Kidney (tissue), 14 donors: ENCODE results near the gene PKN1. TPM values are rescaled to one million over a fixed set of nuclear protein-coding genes. Genes with fewer than 3 reads are reported as not detected.
A peak's percentile ranks its signal among the peaks of the same experiment; 100 is the strongest.

ENCODE experiments used
- DNase-seq, 5 donors: peaks; one replicate each; pipeline ENCODE4 v3.0.0-alpha.2; 2013 to 2020
- FAIRE-seq: peaks from 2 replicates; lab custom pipeline; 2012; peaks lifted over from hg19 to GRCh38; lab: Jason Lieb, UNC
- H3K27ac ChIP-seq, 2 donors: one replicate each; pipeline ENCODE4 v1.7.0; 2013; ENCODE audit warnings: low read depth in 2 of 2, low read length in 2 of 2, inconsistent platforms in 1 of 2
- H3K27me3 ChIP-seq: one replicate; pipeline ENCODE4 v1.7.1; 2013; ENCODE audit warnings: low read length, inconsistent platforms; ENCODE audit not compliant: control insufficient read depth, insufficient read depth
- H3K36me3 ChIP-seq, 3 donors: one replicate each; pipeline versions ENCODE4 v1.7.0 to v1.7.1; 2013; ENCODE audit warnings: low read length in 3 of 3, control low read depth in 1 of 3, inconsistent platforms in 1 of 3; ENCODE audit not compliant: insufficient read depth in 3 of 3, control insufficient read depth in 2 of 3
- H3K4me1 ChIP-seq, 3 donors: one replicate each; pipeline versions ENCODE4 v1.7.0 to v1.7.1; 2013; ENCODE audit warnings: low read length in 3 of 3, inconsistent platforms in 1 of 3, low read depth in 1 of 3; ENCODE audit not compliant: control insufficient read depth in 2 of 3, insufficient read depth in 2 of 3
- H3K4me3 ChIP-seq, 3 donors: one replicate each; pipeline versions ENCODE4 v1.7.0 to v1.8.1; 2013; ENCODE audit warnings: low read length in 3 of 3, control low read depth in 1 of 3, inconsistent platforms in 1 of 3
- H3K9ac ChIP-seq, 3 donors: one replicate each; pipeline versions ENCODE4 v1.7.0 to v1.7.1; 2013; ENCODE audit warnings: low read length in 3 of 3, control low read depth in 1 of 3, inconsistent platforms in 1 of 3
- H3K9me3 ChIP-seq, 3 donors: one replicate each; pipeline versions ENCODE4 v1.7.0 to v1.7.1; 2013; ENCODE audit warnings: low read length in 3 of 3, control low read depth in 1 of 3, inconsistent platforms in 1 of 3; ENCODE audit not compliant: control insufficient read depth in 2 of 3, insufficient read depth in 1 of 3
- CTCF ChIP-seq: IDR thresholded peaks from 3 replicates; pipeline ENCODE4 v1.5.1; 2012; ENCODE audit warnings: mild to moderate bottlenecking, moderate library complexity, borderline replicate concordance; ENCODE audit not compliant: insufficient read depth; ENCODE audit errors: extremely low read depth
- intact Hi-C: fragments of 100-400 bp; cut with DNase I; formaldehyde crosslinking; loops from one replicate; pipeline ENCODE4 v1.11.1; 2022
- polyA plus RNA-seq: library from polyadenylated mRNA; stranded (reverse); fragments of 350-450 nt; fragmentation: Illumina TruSeq; extraction: RNeasy Lipid Tissue Mini Kit (QIAGEN cat#74804); gene quantifications from one replicate; pipeline ENCODE4 v1.2.3, GENCODE V29; 2014; ENCODE audit warnings: low read depth, low replicate concordance; ENCODE audit not compliant: insufficient read depth
- total RNA-seq: library from RNA; stranded (reverse); fragmentation: NEBNext Ultra II Directional; extraction: Animal tissue kit (Norgen Biotek cat#: 25700); gene quantifications from one replicate; pipeline ENCODE4 v1.2.1, GENCODE V29; 2021
- donor health status: control.
- donor health status: control.
- donor health status: control.
- donor health status: control.
- donor health status: control.
- donor health status: DM: yes; HTN: yes; CAD: no.
- donor health status: Normal renal cell carcinoma (clear cell type).

Gene PKN1
- total and polyA plus RNA-seq, 2 donors from 2014 or later: 67.7 to 103 TPM

- Histone ChIP-seq H3K4me3 (no peak overlapping the region), H3K9me3 (no peaks in the 10 kb centered on the region), H3K9ac (no peak overlapping the region), H3K27me3 (no peaks in the 10 kb centered on the region), H3K4me1 (peaks cover 0 to 11% (median 0%) of the 10 kb centered on the region in 3 donors), H3K27ac (no peak overlapping the region), H3K36me3 (peaks cover 15 to 36% (median 30%) of the 10 kb centered on the region in 3 donors)
- no peak for DNase-seq
- intact Hi-C loops: no loop called here
- TF ChIP-seq CTCF: no peak
- FAIRE-seq: no peak
These were observed 10.0 kb downstream of the PKN1 start for GRCh38 chr19:14442891-14443631.

- FAIRE-seq (no peak), DNase-seq (no peak)
- Histone ChIP-seq H3K4me1 (peaks cover 0 to 11% (median 0%) of the 10 kb centered on the region in 3 donors), H3K27me3 (no peaks in the 10 kb centered on the region), H3K9me3 (no peaks in the 10 kb centered on the region), H3K27ac (no peak overlapping the region), H3K4me3 (peak overlapping the region in 1 of 3 donors; percentile 16), H3K9ac (no peak overlapping the region), H3K36me3 (peaks cover 18 to 41% (median 36%) of the 10 kb centered on the region in 3 donors)
- intact Hi-C loops: no loop called here
- TF ChIP-seq CTCF: no peak
These were observed 10.6 kb downstream of the PKN1 start for GRCh38 chr19:14443632-14444216.

DNA sequence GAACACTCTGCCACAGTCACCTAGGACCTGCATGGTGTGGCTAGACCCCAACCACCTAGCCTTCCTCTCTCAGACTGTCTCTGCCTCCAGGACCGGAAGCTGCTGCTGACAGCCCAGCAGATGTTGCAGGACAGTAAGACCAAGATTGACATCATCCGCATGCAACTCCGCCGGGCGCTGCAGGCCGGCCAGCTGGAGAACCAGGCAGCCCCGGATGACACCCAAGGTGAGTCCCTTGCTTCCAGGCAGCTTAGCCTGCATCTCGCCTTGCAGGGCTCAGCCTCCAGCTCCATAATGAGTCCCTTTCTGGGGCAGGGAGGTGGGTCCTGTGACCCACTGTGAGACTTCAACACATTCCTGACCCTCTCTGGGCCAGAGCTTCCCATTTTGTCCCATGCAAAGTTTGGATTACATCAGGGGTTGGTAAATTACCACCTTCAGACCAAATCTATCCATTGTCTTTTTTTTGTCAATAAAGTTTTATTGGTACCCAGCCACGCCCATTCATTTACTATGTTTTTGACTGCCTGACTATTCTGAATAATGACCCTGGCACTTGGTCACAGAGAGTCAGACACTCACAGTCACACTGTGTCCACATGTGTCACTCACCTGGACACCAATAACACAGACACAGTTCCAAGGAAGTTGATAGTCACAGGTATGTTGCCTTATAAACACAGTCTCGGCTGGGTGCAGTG, 13.4 kb downstream of the PKN1 start:
- Histone ChIP-seq H3K9me3 (no peaks in the 10 kb centered on the region), H3K9ac (no peak overlapping the region), H3K36me3 (peaks cover 18 to 52% (median 43%) of the 10 kb centered on the region in 3 donors), H3K27ac (no peak overlapping the region), H3K27me3 (no peaks in the 10 kb centered on the region), H3K4me3 (no peak overlapping the region), H3K4me1 (no peaks in the 10 kb centered on the region)
- FAIRE-seq: no peak
- no peak for DNase-seq
- TF ChIP-seq CTCF: no peak
- intact Hi-C loops: no loop called here
